ENCODE data around the gene GAS2L1.

The GAS2L1 gene

DNA sequence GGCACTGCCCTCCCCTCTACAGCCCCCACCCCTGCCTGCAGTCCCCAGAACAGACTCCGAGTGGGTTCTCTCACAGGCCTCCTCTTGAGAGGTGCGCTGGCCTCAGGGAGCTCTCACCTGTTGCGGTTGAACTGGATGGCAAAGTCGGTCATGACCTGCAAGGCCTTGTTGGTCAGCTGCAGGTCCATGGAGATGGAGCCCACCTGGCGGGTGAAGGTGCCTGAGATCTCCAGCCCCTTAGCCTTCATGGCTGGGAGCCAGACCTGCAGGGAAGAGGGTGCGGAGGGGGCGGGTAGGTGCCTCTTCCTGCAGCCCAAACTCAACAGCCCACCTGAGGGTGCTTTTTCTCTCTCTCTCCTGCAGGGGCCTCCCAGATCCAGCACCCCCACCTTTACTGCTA is 27.7 kb downstream of the GAS2L1 start:
- in situ Hi-C loops (cut with MboI; ENCODE audit: low sequenced_read_pairs, unreplicated experiment): no loop called here
- no peak for DNase-seq (ENCODE audit: low spot score)

DNA sequence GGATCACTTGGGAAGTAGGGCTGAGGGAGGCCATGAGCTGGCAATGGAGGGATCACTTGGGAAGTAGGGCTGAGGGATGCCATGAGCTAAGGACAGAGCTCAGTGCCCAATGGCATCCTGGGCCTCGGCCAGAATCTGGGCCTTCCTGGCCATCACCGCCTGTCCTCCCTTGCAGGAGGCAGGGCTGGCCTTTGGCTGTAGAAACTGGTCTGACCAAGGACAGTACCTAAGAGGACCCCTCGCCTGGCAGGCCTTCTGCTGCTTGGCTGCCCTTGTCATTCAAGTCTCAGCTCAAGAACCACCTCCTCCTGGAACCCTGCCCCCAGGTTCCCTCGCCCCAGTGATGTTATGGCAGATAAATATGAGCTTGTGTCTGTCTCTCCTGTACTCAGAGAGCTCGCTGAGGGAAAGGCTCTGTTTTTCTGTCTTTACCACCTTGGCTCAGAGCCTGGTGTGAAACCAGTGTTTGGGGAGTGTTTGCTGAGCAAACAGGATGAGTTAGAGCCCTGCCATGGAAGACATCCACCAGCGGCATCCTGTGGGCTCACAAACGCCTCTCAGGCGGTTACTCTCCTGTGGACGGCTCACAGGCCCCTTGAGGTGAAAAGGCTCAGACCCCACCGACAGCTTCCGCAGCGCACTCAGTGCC is 28.4 kb downstream of the GAS2L1 start:
- in situ Hi-C loops (cut with MboI; ENCODE audit: low sequenced_read_pairs, unreplicated experiment): no loop called here
- TF ChIP-seq, protein P1, sequence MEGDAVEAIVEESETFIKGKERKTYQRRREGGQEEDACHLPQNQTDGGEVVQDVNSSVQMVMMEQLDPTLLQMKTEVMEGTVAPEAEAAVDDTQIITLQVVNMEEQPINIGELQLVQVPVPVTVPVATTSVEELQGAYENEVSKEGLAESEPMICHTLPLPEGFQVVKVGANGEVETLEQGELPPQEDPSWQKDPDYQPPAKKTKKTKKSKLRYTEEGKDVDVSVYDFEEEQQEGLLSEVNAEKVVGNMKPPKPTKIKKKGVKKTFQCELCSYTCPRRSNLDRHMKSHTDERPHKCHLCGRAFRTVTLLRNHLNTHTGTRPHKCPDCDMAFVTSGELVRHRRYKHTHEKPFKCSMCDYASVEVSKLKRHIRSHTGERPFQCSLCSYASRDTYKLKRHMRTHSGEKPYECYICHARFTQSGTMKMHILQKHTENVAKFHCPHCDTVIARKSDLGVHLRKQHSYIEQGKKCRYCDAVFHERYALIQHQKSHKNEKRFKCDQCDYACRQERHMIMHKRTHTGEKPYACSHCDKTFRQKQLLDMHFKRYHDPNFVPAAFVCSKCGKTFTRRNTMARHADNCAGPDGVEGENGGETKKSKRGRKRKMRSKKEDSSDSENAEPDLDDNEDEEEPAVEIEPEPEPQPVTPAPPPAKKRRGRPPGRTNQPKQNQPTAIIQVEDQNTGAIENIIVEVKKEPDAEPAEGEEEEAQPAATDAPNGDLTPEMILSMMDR (IDR thresholded peaks at IDR 0.05; ENCODE audit: borderline replicate concordance, control extremely low read depth, extremely low read depth, insufficient read depth, missing control alignments): no peak
- DNase-seq (ENCODE audit: low spot score): no peak

More for the DNA sequence above, 27.7 kb downstream of the GAS2L1 start:
- TF ChIP-seq, protein P1 (IDR thresholded peaks at IDR 0.05; ENCODE audit: borderline replicate concordance, control extremely low read depth, extremely low read depth, insufficient read depth, missing control alignments): no peak

DNA sequence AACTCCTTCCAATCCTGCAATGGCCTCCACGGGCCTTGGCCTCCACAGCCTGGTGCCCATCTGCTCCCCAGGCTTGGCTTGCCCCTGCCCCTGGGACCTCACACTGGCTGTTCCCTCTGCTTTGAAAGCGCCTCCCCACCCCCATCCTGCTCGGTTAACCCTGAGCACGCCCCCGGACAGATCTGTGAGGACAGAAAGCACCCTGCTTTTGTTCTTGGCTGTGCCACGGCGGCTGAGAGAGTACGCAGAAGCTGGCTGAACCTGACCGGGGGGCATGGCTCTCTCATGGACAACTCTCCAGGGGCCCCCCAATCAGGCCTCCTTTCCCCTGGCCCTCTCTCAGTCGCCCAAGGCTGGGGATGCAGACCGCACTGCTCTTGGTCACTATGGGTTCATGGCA is 29.2 kb downstream of the GAS2L1 start:
- TF ChIP-seq, protein P1 (IDR thresholded peaks at IDR 0.05; ENCODE audit: borderline replicate concordance, control extremely low read depth, extremely low read depth, insufficient read depth, missing control alignments): no peak
- in situ Hi-C loops (cut with MboI; ENCODE audit: low sequenced_read_pairs, unreplicated experiment): no loop called here
- no peak for DNase-seq (ENCODE audit: low spot score)

DNA sequence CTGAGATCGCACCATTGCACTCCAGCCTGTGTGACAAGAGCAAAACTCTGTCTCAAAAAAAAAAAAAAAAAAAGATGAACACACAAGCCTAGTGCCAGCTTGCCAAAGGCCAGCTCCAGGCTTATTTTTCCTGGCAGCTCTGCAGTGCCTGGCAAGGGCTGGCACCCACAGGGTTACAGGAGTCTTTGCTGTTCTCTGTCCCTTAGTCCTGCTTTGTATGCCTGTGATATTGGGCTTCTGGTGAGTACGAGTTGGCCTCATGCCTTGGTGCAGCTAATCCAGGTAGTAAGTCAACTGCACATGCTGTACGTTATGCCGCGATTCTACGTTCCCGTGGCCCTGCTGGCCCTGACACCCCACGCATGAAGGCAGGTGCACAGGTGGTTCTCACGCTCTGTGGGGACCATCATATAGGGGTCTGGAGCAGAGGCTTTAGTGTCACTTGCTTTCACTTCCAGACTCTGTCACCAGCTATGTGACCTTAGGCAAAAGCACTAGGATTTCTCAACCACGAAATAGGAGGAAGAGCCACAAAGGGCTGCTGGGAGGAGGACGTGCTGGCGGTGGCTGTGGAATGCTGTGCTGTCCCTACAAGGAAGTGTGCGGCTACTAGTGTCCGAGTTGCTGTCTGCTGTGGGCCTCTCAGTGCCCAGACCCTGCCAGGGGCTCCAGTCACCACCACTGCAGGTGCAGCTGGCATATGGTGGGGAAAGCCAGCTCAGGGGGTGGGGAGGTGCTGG is 30.5 kb downstream of the GAS2L1 start:
- no peak for DNase-seq (ENCODE audit: low spot score)
- TF ChIP-seq, protein P1 (IDR thresholded peaks at IDR 0.05; ENCODE audit: borderline replicate concordance, control extremely low read depth, extremely low read depth, insufficient read depth, missing control alignments): no peak
- in situ Hi-C loops (cut with MboI; ENCODE audit: low sequenced_read_pairs, unreplicated experiment): no loop called here

DNA sequence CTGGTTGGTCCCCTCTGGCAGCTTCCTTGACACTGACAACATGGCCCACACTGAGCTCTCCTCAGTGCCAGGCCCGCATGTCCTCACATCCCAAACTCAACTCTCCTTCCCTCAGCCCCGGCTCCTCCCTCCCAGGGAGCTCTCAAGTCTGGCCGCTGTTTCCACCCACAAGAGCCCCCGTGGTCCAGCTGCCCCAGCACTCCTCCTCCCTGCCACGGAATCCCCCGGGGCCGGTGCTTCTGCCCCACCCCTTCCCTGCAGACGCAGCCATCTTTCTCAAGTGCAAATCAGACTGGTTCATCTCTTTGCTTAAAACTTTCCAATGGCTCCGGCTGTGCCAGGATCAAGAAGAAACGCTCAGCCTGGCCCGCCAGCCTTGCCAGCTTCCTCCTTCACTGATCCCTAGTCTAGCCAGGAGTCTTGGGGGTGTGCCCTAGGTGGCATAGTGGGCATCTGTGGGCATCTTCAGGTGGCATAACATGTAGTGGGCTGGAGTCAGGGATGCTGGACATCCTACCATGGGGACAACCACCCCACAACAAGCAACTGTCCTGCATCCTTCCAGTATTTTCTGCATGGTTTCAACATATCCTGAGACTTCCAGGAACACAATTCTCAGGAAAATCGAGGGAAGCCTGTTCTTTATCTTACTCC is 31.3 kb downstream of the GAS2L1 start:
- DNase-seq (ENCODE audit: low spot score): no peak
- in situ Hi-C loops (cut with MboI; ENCODE audit: low sequenced_read_pairs, unreplicated experiment): no loop called here
- TF ChIP-seq, protein P1 (IDR thresholded peaks at IDR 0.05; ENCODE audit: borderline replicate concordance, control extremely low read depth, extremely low read depth, insufficient read depth, missing control alignments): no peak

DNA sequence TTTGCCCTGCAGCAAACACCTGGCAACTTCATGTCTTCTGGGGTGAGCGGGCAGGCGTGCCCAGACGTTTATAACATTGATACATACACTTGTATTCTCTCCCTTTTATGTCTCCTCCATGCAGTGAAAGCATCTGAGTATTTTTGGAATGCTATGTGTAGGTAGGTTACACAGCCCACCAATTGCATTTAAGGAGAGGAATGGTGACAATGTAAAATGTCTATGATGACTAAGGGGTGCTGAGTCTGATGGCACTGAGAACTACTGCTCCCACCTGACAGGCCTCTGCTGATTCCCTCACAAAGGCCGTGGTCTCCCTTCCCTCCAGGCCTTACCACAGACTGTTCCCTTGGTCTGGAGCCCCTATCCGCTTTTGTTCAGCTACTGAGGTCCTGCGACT is 31.9 kb downstream of the GAS2L1 start:
- no peak for DNase-seq (ENCODE audit: low spot score)
- in situ Hi-C loops (cut with MboI; ENCODE audit: low sequenced_read_pairs, unreplicated experiment): no loop called here
- TF ChIP-seq, protein P1 (IDR thresholded peaks at IDR 0.05; ENCODE audit: borderline replicate concordance, control extremely low read depth, extremely low read depth, insufficient read depth, missing control alignments): no peak
